Stimulated activated naive CD4-positive, alpha-beta T cell treated with Interleukin-2 at 50 U/mL for 16 hours (primary cell): ENCODE results near the gene ZNF549.
"Not testable (repeated sequence)": the region's sequence is repeated elsewhere in the genome, so short reads cannot be mapped to it uniquely, and the experiment has no call there.

Source experiments
- DNase-seq: peaks from one replicate; lab custom pipeline; 2025; lab: John Stamatoyannopoulos, UW

Gene ZNF549

DNA sequence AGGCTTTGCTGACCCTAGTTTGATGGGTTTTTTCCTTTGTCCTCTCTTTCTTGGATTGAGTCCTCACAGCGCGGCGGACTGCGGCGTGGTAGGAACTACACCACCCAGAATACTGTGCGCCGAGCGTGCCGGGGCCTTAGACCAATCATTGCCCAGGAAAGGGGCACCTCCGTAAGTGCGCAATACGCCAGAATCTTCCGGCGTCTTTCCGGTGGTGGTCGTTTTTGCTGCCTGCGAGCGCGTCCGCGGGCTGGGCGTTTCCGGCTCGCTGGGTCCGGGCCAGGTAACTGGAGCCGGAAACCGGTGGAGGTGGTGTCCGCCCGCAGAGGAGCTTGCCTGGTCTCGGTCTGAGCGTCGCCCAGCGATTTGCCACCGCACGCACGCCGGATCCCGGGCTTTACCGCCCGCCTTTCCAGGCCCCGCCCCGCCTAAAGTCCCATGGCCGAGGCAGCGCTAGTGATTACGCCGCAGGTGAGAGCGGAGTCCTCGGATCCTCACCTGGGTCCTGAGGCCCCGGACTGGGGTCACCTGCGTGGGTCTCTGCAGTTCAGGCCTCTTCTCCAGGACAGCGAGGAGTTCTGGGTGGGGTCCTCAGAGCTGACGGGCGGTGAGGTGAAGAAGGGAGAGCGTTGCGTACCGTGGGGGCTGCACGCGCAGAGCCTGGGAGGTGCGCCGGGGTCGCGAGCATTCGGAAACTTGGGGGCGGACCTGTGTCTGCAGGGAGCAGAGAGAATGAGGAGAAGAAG is at the start of gene ZNF549:
Gene ZNF549, plus strand, starts transcription at position 221 of the 746 bp plus-strand sequence. Its CDS starts 218 bp downstream, at position 439.
- peak; percentile 92 for DNase-seq

- DNase-seq: peak; percentile 94
Measured at GRCh38 chr19:57487477-57488298, 39.5 kb upstream of the ZNF549 start, which contains the start of gene ZNF419. Gene ZNF419 (plus strand): TSS chr19:57487750. CDS start chr19:57487951, 201 bp downstream.

DNA sequence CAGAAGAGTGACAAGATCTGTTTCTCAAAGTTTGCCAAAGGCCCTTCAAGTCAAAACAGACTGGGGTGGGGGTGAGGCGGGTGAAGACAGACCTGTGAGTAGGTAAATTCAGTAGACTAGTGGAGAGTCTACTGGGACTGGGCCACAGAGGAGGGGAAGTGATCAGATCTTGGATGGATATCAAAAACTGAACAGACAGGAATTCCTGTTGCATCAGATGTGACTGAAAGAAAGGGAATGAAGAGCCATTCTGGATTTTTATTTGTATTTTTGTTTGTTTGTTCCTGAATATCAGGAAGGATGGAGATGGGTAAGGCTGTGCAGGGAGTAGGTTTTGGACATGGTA is 38.9 kb upstream of the ZNF549 start:
- DNase-seq: not testable (repeated sequence)

DNA sequence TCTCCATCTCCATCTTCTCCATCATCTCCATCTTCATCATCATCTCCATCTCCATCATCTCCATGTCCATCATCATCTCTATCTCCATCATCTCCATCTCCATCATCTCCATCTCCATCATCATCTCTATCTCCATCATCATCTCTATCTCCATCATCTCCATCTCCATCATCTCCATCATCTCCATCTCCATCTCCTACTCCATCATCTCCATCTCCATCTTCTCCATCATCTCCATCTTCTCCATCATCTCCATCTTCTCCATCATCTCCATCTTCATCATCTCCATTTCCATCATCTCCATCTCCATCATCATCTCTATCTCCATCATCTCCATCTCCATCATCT is 27.9 kb upstream of the ZNF549 start:
- not testable (repeated sequence) for DNase-seq

DNA sequence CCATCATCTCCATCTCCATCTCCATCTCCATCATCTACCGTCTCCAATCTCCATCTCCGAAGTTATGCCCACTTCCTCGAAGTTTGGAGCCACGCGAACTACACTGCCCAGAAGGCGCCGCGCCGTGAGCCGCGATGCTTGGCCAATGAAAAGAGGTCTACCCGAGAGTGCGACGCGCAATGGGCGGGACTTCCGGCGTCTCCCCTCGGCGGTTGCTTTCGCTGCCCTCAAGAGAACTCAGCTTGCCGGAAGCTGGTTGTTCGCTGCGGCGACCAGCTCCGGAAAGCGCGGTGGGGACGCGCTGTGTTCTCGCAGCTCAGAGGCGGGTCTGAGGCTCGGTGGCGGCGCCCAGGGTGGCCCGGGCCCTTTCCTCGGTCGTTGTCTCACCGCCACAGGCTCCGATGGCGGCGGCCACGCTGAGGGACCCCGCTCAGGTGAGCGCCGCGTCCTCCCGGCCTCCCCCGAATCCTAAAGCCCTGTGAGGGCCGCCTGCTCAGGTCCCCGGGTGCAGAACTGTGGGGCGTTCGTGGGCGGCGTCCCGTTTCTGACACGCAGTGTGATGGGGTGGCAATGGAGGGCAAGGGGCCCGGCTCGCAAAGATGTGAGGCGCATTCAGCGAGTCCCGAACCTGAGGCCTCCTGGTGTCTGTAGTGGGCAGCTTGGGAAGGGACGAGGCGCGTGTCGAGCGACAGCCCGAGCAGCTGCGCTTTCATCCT is 27.3 kb upstream of the ZNF549 start, which contains the start of gene ZNF773:
Gene ZNF773, plus strand, starts transcription at position 259 of the 716 bp plus-strand sequence. Its CDS starts 143 bp downstream, at position 402.
- peak; percentile 97 for DNase-seq

DNA sequence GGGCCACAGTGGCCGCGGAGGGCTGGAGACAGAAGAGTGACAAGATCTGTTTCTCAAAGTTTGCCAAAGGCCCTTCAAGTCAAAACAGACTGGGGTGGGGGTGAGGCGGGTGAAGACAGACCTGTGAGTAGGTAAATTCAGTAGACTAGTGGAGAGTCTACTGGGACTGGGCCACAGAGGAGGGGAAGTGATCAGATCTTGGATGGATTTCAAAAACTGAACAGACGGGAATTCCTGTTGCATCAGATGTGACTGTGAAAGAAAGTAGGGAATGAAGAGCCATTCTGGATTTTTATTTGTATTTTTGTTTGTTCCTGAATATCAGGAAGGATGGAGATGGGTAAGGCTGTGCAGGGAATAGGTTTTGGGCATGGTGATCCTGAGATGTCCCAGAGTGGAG is 26.8 kb upstream of the ZNF549 start:
- not testable (repeated sequence) for DNase-seq

DNA sequence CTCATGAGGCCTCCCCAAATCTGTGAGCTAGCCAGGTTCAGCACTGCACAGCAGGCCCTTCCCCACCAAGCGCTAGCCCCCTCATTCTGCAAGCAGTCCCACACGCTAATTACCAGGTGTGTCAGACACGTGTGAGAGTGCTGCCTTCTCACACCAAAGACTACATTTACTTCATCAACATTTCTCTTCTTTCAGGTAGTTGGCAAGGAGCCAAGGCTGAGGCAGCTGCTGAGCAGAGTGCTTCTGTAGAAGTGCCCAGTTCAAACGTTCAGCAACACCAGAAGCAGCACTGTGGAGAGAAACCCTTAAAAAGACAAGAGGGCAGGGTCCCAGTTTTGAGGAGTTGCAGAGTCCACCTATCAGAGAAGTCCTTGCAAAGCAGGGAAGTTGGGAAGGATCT is 21.0 kb upstream of the ZNF549 start:
- DNase-seq: no peak

- no peak for DNase-seq
Measured at GRCh38 chr19:57511484-57511883, 15.7 kb upstream of the ZNF549 start.

- DNase-seq: no peak
Measured at GRCh38 chr19:57512845-57513244, 14.3 kb upstream of the ZNF549 start.

DNA sequence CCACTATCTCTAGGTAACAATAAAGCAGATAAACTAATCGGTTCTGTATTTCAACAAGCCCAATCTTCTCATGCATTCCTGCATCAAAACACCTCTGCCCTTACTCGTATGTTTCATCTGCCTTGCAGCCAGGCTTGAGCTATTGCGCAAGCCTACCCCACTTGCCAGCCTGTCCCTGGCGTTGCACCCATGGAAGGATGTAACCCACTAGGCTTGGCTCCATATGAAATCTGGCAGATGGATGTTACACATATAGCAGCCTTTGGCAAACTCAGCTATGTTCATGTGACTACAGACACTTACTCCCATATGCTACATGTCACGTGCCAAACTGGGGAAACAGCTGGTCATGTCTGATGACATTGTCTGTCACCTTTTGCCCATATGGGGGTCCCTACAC is 11.9 kb upstream of the ZNF549 start:
- no peak for DNase-seq

DNA sequence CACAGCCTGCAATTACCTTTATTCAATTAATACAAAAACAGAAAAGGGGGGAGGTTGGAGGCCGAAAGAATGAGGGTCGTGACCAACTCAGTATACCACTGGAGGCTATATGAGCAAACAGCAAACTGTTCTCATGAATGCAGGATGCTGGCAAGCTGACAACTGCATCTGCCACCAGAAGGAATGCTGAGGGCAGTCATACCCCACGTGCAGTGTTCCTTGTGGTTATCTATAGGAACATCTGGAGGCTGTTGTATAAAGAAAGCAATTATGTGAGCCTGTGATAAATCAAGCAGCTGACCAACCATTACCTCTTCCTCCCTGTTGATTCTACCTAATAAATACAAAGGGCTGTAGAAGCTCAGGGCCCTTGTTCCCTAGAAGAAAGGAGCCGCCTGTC is 9.1 kb upstream of the ZNF549 start:
- DNase-seq: not testable (repeated sequence)

DNA sequence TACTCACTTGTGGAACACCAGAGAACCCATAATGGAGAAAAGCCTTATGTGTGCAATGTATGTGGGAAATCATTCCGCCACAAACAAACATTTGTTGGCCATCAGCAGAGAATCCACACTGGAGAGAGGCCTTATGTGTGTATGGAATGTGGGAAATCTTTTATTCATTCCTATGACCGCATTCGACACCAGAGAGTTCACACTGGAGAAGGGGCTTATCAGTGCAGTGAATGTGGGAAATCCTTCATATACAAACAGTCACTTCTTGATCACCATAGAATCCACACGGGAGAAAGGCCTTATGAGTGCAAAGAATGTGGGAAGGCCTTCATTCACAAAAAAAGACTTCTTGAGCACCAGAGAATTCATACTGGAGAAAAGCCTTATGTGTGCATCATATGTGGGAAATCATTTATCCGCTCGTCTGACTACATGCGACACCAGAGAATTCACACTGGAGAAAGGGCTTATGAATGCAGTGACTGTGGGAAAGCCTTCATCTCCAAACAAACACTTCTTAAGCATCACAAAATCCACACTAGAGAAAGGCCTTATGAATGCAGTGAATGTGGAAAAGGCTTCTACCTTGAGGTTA is 10.9 kb downstream of the ZNF549 start:
- no peak for DNase-seq

DNA sequence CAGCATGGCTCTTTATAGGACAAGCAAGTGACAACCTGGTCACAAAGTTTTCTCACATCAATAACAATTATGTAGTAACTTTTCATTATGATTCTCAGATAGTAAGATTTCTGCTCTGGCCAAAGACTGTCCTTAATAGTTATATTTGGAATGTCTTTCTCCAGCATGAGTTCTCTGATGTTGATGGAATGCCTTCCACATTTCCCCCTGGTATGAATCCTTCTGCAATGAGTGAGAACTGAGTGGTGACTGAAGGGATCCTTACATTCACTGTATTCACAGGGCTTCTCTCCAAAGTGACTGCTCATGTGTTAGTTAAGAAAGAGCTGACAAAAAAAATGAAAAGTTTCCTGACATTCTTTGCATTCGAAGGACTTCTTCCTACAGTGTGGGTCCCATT is 19.4 kb downstream of the ZNF549 start:
- no peak for DNase-seq

DNA sequence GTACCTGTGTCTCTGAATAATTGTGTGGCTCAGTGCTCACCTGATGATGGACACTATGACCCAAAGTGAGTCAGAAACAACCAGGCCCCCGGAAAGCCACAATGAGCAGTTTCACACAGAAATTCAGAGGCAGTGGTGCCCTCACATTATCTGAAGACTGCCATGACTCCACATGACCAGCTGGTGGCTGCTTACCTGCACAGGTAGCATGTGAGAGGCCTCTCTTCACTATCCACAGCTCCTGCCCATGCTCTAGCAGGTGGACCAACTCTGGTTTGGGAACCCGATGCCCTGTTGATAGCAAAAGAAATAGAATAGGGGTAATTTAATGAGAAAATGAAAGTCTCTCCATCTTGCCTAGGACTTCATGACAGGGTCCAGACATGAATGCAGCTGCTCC is 25.3 kb downstream of the ZNF549 start:
- no peak for DNase-seq

GRCh38 chr19:57557659-57558058 is 30.5 kb downstream of the ZNF549 start:
- DNase-seq: no peak

- DNase-seq: no peak
Measured at GRCh38 chr19:57558525-57558924, 31.4 kb downstream of the ZNF549 start.

GRCh38 chr19:57559008-57559403 is 31.9 kb downstream of the ZNF549 start:
- no peak for DNase-seq

GRCh38 chr19:57559404-57560025 is 32.4 kb downstream of the ZNF549 start, which contains the start of gene ZNF550:
Gene ZNF550 (minus strand): TSS chr19:57559863. CDS start chr19:57559682, 181 bp downstream.
- peak; percentile 86 for DNase-seq

DNA sequence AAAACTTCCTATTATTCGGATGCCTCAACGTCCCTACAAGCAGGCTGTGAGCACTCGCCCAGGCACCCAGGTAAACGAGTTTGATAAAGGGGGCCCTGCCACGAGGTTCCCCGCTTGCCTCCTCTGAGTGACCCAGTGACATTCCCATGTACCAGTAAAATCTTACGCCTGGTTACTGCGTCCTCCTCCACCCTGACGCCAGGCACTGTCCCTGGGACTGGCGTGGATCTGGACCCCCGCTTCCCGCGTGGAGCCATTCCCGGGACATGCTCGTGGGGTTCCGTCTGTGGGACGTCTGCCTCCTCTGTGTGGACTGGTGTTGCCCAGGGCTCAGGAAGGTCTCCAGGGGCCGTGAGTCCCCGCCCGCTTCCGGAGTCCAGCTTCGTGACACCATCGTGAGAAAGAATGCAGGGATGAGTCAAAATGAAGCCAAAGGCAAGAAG is 32.9 kb downstream of the ZNF549 start:
- DNase-seq: no peak

DNA sequence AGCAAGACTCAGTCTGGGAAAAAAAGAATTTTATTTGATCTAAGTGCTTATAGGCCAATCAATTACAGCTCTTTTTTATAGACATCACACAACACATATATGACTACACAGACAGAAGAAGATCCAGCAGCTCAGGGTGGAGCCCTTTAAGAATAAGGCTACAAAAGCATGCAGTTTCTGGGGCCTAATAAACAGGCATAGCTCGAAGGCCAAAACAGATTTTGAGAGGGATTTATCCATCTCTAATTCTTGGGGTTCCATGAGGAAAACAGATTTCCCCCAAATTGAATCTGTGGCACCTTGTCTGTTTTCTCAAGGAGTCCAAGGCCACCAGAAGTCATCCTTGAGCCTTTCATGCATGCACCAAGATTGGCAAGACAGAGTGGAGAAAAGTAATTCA is 36.4 kb downstream of the ZNF549 start:
- no peak for DNase-seq
